ENCODE data around the gene GJA1.

Gene GJA1

GRCh38 chr6:121434037-121434770 is 1.2 kb upstream of the GJA1 start:
- DNase-seq, result no peak
- H3K27me3 ChIP-seq (replicated peaks; ENCODE audit: insufficient read depth, low read length), result no peaks in the 10 kb centered on the region
- no peaks in the 10 kb centered on the region for H4K20me1 ChIP-seq (ENCODE audit: insufficient read depth, low read length)
- H3K36me3 ChIP-seq (replicated peaks; ENCODE audit: insufficient read depth, low read length), result no peaks in the 10 kb centered on the region
- no peaks in the 10 kb centered on the region for H3K9me3 ChIP-seq (replicated peaks; ENCODE audit: insufficient read depth, low read length)
- H3K4me1 ChIP-seq (ENCODE audit: low read length), result peaks cover 5% of the 10 kb centered on the region; the same call in 1 of the 2 replicates
- peaks cover 15% of the 10 kb centered on the region for H3K79me2 ChIP-seq (ENCODE audit: low read length)
- no peaks in the 10 kb centered on the region for H3F3A ChIP-seq (ENCODE audit: insufficient read depth, low read length)
- H3K9me2 ChIP-seq (replicated peaks; ENCODE audit: insufficient read depth, low read length), result no peaks in the 10 kb centered on the region
- H3K27ac ChIP-seq (ENCODE audit: low read length), result no peak overlapping the region
- TF ChIP-seq CTCF (IDR thresholded peaks at IDR 0.05; ENCODE audit: low read length) (no peak), EZH2 (optimal IDR thresholded peaks at IDR 0.05; ENCODE audit: low read depth, low read length) (no peak), EZH2phosphoT487 (IDR thresholded peaks at IDR 0.05; ENCODE audit: low read length) (no peak)
- H3K9ac ChIP-seq (ENCODE audit: low read length), result no peak overlapping the region
- no peak overlapping the region for H3K4me2 ChIP-seq (ENCODE audit: low read depth, low read length)
- H2AFZ ChIP-seq (ENCODE audit: low read length), result no peak overlapping the region
- no peak overlapping the region for H3K4me3 ChIP-seq (ENCODE audit: low read length)

- Histone ChIP-seq H3K4me3 (ENCODE audit: low read length) (peak overlapping the region; percentile 65), H3K4me1 (ENCODE audit: low read length) (peaks cover 5% of the 10 kb centered on the region; the same call in 1 of the 2 replicates), H2AFZ (ENCODE audit: low read length) (peak overlapping the region; percentile 79), H3K4me2 (ENCODE audit: low read depth, low read length) (peak overlapping the region; percentile 73), H4K20me1 (ENCODE audit: insufficient read depth, low read length) (no peaks in the 10 kb centered on the region), H3K9me3 (replicated peaks; ENCODE audit: insufficient read depth, low read length) (no peaks in the 10 kb centered on the region), H3K9ac (ENCODE audit: low read length) (peak overlapping the region; percentile 52), H3K27me3 (replicated peaks; ENCODE audit: insufficient read depth, low read length) (no peaks in the 10 kb centered on the region), H3K36me3 (replicated peaks; ENCODE audit: insufficient read depth, low read length) (no peaks in the 10 kb centered on the region), H3K27ac (ENCODE audit: low read length) (no peak overlapping the region; the same call in 1 of the 2 replicates), H3K9me2 (replicated peaks; ENCODE audit: insufficient read depth, low read length) (no peaks in the 10 kb centered on the region), H3K79me2 (ENCODE audit: low read length) (peaks cover 15% of the 10 kb centered on the region), H3F3A (ENCODE audit: insufficient read depth, low read length) (no peaks in the 10 kb centered on the region)
- peak; percentile 22 for DNase-seq
- TF ChIP-seq EZH2phosphoT487 (IDR thresholded peaks at IDR 0.05; ENCODE audit: low read length), result no peak
- no peak for TF ChIP-seq EZH2 (optimal IDR thresholded peaks at IDR 0.05; ENCODE audit: low read depth, low read length)
- no peak for TF ChIP-seq CTCF (IDR thresholded peaks at IDR 0.05; ENCODE audit: low read length)
Observed at GRCh38 chr6:121436274-121436857, 920 bp downstream of the GJA1 start.

- peak overlapping the region; percentile 65 for H3K4me3 ChIP-seq (ENCODE audit: low read length)
- peaks cover 5% of the 10 kb centered on the region; the same call in 1 of the 2 replicates for H3K4me1 ChIP-seq (ENCODE audit: low read length)
- peak overlapping the region; percentile 79 for H2AFZ ChIP-seq (ENCODE audit: low read length)
- TF ChIP-seq EZH2 (optimal IDR thresholded peaks at IDR 0.05; ENCODE audit: low read depth, low read length) (no peak), CTCF (IDR thresholded peaks at IDR 0.05; ENCODE audit: low read length) (no peak), EZH2phosphoT487 (IDR thresholded peaks at IDR 0.05; ENCODE audit: low read length) (no peak)
- peaks cover 15% of the 10 kb centered on the region for H3K79me2 ChIP-seq (ENCODE audit: low read length)
- no peaks in the 10 kb centered on the region for H3K9me3 ChIP-seq (replicated peaks; ENCODE audit: insufficient read depth, low read length)
- DNase-seq, result peak; percentile 23
- H4K20me1 ChIP-seq (ENCODE audit: insufficient read depth, low read length), result no peaks in the 10 kb centered on the region
- H3K4me2 ChIP-seq (ENCODE audit: low read depth, low read length), result peak overlapping the region; percentile 73
- H3K36me3 ChIP-seq (replicated peaks; ENCODE audit: insufficient read depth, low read length), result no peaks in the 10 kb centered on the region
- H3K27me3 ChIP-seq (replicated peaks; ENCODE audit: insufficient read depth, low read length), result no peaks in the 10 kb centered on the region
- no peak overlapping the region for H3K27ac ChIP-seq (ENCODE audit: low read length)
- H3K9ac ChIP-seq (ENCODE audit: low read length), result peak overlapping the region; percentile 52
- H3F3A ChIP-seq (ENCODE audit: insufficient read depth, low read length), result no peaks in the 10 kb centered on the region
- no peaks in the 10 kb centered on the region for H3K9me2 ChIP-seq (replicated peaks; ENCODE audit: insufficient read depth, low read length)
Observed at GRCh38 chr6:121436960-121437850, 1.8 kb downstream of the GJA1 start.

Data from MM.1S (cell line).